ENCODE measurements around the gene ACO2.

The ACO2 gene

GRCh38 chr22:41461901-41462300, 7.0 kb upstream of the ACO2 start:
- no peak for TF ChIP-seq ZFX (IDR thresholded peaks at IDR 0.05)
- TF ChIP-seq CTCF (conservative IDR thresholded peaks at IDR 0.05), result no peak
- H3K27ac ChIP-seq, result no peak overlapping the region

GRCh38 chr22:41469218-41469851, 418 bp downstream of the ACO2 start:
- TF ChIP-seq CTCF (conservative IDR thresholded peaks at IDR 0.05) (no peak), ZFX (IDR thresholded peaks at IDR 0.05) (peak; percentile 87)
- peak overlapping the region; percentile 96 for H3K27ac ChIP-seq

GRCh38 chr22:41470886-41471285, 2.0 kb downstream of the ACO2 start:
- 0 out of 2 replicates have a peak overlapping the region, but pooled peaks have one; percentile 16 for H3K27ac ChIP-seq
- TF ChIP-seq ZFX (IDR thresholded peaks at IDR 0.05), result no peak

GRCh38 chr22:41471568-41471967, 2.7 kb downstream of the ACO2 start:
- TF ChIP-seq ZFX (IDR thresholded peaks at IDR 0.05), result no peak
- TF ChIP-seq CTCF (conservative IDR thresholded peaks at IDR 0.05), result no peak
- H3K27ac ChIP-seq, result no peak overlapping the region

- TF ChIP-seq CTCF (conservative IDR thresholded peaks at IDR 0.05) (no peak), ZFX (IDR thresholded peaks at IDR 0.05) (no peak)
- no peak overlapping the region for H3K27ac ChIP-seq
Measured at GRCh38 chr22:41474872-41475451, 6.0 kb downstream of the ACO2 start.

- H3K27ac ChIP-seq, result no peak overlapping the region
- TF ChIP-seq ZFX (IDR thresholded peaks at IDR 0.05), result no peak
- no peak for TF ChIP-seq CTCF (conservative IDR thresholded peaks at IDR 0.05)
Measured at GRCh38 chr22:41478473-41478872, 9.6 kb downstream of the ACO2 start.

GRCh38 chr22:41478891-41479521, 10.1 kb downstream of the ACO2 start:
- H3K27ac ChIP-seq, result no peak overlapping the region
- no peak for TF ChIP-seq CTCF (conservative IDR thresholded peaks at IDR 0.05)
- no peak for TF ChIP-seq ZFX (IDR thresholded peaks at IDR 0.05)

Measured in C4-2B (cell line).